ENCODE results near the gene EFCAB9. TPM values are rescaled to one million over a fixed set of nuclear protein-coding genes. Genes with fewer than 3 reads are reported as not detected.
"Not testable (repeated sequence)": the region's sequence is repeated elsewhere in the genome, so short reads cannot be mapped to it uniquely, and the experiment has no call there.

Gene EFCAB9
- total RNA-seq, 1 donor from 2014 or later = not detected

DNA sequence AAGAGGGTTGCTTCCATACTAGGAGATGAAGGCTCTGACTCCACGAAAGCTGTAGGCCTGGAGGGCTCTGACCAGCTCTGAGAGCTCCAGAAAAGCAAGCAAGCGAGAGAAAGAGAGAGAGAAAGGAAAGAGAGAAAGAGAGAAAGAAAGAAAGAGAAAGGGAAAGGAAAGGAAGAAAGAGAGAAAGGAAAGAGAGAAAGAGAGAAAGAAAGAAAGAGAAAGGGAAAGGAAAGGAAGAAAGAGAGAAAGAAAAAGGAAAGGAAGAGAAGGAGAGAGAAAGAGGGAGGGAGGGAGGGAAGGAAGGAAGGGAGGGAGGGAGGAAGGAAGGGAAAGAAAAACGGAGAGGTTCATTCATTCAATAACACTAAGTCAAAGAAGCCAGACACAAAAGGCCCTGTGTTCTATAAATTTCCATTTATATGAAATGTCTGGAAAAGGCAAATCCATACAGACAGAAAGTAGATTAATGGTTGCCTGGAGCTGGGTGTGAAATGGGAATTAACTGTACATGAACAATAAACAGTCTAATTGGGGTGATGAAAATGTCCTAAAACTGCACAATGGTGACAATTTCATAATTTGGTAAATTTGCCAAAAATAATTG is 4.2 kb upstream of the EFCAB9 start:
- Histone ChIP-seq H3K27me3 (ENCODE audit: low read depth) (no peaks in the 10 kb centered on the region), H3K27ac (replicated peaks) (no peak overlapping the region), H3K36me3 (no peaks in the 10 kb centered on the region), H3K4me1 (peaks cover 31% of the 10 kb centered on the region), H3K4me3 (no peak overlapping the region), H3K9me3 (replicated peaks) (no peaks in the 10 kb centered on the region)
- DNase-seq = no peak
- TF ChIP-seq CTCF (IDR thresholded peaks at IDR 0.05; ENCODE audit: borderline replicate concordance) = no peak
- intact Hi-C loops (cut with micrococcal nuclease) = loop anchor here (10.0 kb wide), 1 partner anchor 275 kb away; no protein-coding TSS in a partner anchor

DNA sequence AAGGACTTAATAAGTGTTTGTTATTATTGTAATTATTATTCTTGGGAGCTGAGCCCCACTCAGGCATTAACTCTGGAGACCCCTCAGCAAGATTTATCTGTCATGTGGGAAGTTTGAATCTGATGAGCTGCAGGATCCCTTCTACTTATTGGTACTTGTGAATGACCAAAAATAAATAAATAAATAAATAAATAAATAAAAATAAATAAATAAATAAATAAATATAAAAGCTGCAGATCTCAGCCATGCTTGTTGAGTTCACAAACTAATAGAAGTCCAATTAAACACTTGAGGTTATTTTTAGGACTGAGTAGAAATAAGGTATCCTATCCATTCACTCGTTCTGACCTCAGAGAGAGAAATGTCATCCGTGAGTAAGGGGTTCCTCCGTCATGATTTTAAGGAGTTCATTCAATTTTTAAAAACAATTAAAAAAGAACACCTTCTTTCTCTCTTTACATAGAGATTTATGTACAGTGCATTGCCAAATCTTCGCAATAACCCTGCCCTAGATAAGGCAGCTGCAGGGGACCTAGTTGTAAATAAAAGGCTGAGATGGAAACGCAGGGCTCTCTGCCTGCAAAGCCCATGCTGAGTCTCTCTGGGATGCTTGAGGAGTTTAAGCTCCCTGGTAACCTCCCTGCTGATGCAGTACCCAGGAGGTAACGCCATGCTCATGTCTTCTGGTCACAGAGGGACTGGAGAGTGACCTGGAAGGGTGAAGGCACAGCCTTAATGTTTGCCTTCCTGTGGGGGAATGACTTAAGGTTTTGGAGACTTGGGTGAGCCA is 1.2 kb downstream of the EFCAB9 start:
- Histone ChIP-seq H3K4me3 (no peak overlapping the region), H3K36me3 (no peaks in the 10 kb centered on the region), H3K4me1 (no peaks in the 10 kb centered on the region), H3K27me3 (ENCODE audit: low read depth) (no peaks in the 10 kb centered on the region), H3K27ac (replicated peaks) (no peak overlapping the region), H3K9me3 (replicated peaks) (no peaks in the 10 kb centered on the region)
- DNase-seq = no peak
- TF ChIP-seq CTCF (IDR thresholded peaks at IDR 0.05; ENCODE audit: borderline replicate concordance) = no peak
- intact Hi-C loops (cut with micrococcal nuclease) = loop anchor here (10.0 kb wide), 1 partner anchor 280 kb away; no protein-coding TSS in a partner anchor

GRCh38 chr5:172197775-172198174 is 3.8 kb downstream of the EFCAB9 start:
- not testable (repeated sequence) for H3K4me1 ChIP-seq; H3K4me3 ChIP-seq; H3K9me3 ChIP-seq (replicated peaks); H3K27me3 ChIP-seq (ENCODE audit: low read depth); H3K36me3 ChIP-seq; DNase-seq; H3K27ac ChIP-seq (replicated peaks)
- intact Hi-C loops (cut with micrococcal nuclease) = loop anchor here (10.0 kb wide), 1 partner anchor 283 kb away; no protein-coding TSS in a partner anchor

GRCh38 chr5:172199446-172199845 is 5.5 kb downstream of the EFCAB9 start:
- intact Hi-C loops (cut with micrococcal nuclease) = loop anchor here (10.0 kb wide), 1 partner anchor 285 kb away; no protein-coding TSS in a partner anchor

DNA sequence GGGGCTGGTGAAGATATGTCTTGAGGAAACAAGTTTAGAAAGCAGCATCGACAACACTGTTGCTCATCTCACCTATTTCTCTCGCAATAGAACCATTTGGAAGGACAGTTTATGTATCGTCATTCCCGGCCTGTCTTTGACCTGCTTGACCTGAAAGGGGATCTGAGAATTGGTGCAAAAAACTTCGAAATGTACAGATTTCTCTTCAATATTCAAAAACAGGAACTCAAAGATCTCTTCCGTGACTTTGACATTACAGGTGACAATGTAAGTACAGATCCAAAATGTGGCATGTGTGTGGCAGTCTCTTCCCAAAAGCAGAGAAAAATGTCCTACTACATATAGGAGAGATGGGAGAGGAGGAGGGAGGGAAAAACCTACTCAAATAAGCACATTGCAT is 6.5 kb downstream of the EFCAB9 start:
- Histone ChIP-seq H3K27ac (replicated peaks) (no peak overlapping the region), H3K27me3 (ENCODE audit: low read depth) (no peaks in the 10 kb centered on the region), H3K36me3 (no peaks in the 10 kb centered on the region), H3K4me3 (no peak overlapping the region), H3K4me1 (no peaks in the 10 kb centered on the region), H3K9me3 (replicated peaks) (no peaks in the 10 kb centered on the region)
- no peak for TF ChIP-seq CTCF (IDR thresholded peaks at IDR 0.05; ENCODE audit: borderline replicate concordance)
- no peak for DNase-seq
- intact Hi-C loops (cut with micrococcal nuclease) = no loop called here

More at GRCh38 chr5:172199446-172199845, 5.5 kb downstream of the EFCAB9 start:
- H3K9me3 ChIP-seq (replicated peaks) = no peaks in the 10 kb centered on the region
- no peaks in the 10 kb centered on the region for H3K27me3 ChIP-seq (ENCODE audit: low read depth)
- H3K4me1 ChIP-seq = no peaks in the 10 kb centered on the region
- H3K36me3 ChIP-seq = no peaks in the 10 kb centered on the region
- H3K4me3 ChIP-seq = no peak overlapping the region
- no peak for TF ChIP-seq CTCF (IDR thresholded peaks at IDR 0.05; ENCODE audit: borderline replicate concordance)
- no peak overlapping the region for H3K27ac ChIP-seq (replicated peaks)
- DNase-seq = no peak

GRCh38 chr5:172205984-172206383 is 12.0 kb downstream of the EFCAB9 start:
- H3K27me3 ChIP-seq (ENCODE audit: low read depth); DNase-seq; H3K27ac ChIP-seq (replicated peaks); H3K4me3 ChIP-seq; intact Hi-C loops (cut with micrococcal nuclease); H3K9me3 ChIP-seq (replicated peaks); H3K4me1 ChIP-seq; H3K36me3 ChIP-seq: not testable (repeated sequence)

Measured in left ventricle myocardium inferior (tissue), 1 donor.